OCI-LY3 (cell line): ENCODE results near the gene SND1.

Source experiments
- CTCF ChIP-seq: fragments of 200-600, 300-600 bp; sonication (generic); IDR thresholded peaks from 2 replicates; pipeline ENCODE4 v1.5.1; 2014; ENCODE audit warnings: antibody characterized with exemption, low read length, low read depth
- EZH2phosphoT487 ChIP-seq: fragments of 200-600 bp; shearing (Covaris generic); IDR thresholded peaks from 2 replicates; pipeline ENCODE4 v1.6.1; 2018; ENCODE audit warnings: antibody characterized with exemption, mixed run types, low read depth

- TF ChIP-seq EZH2phosphoT487 (no peak), CTCF (no peak)
These were observed 473.8 kb downstream of the SND1 start for GRCh38 chr7:128125816-128126215.
